Gastrocnemius medialis (tissue), 4 donors: ENCODE results near the gene ALDH8A1. TPM values are rescaled to one million over a fixed set of nuclear protein-coding genes. Genes with fewer than 3 reads are reported as not detected.

Experiments used
- ATAC-seq, 2 donors: fragments of 150-250 bp; one replicate each; pipeline ENCODE4 v1.9.1; 2016
- DNase-seq, 2 donors: peaks; one replicate each; pipeline ENCODE4 v3.0.0-alpha.2; 2019
- H3K27ac ChIP-seq, 4 donors: fragments of 200-600 bp; sonication (generic); 1 replicate in 1 of 4; 2 replicates in 3 of 4; pipeline ENCODE4 v1.5.1; 2016 to 2018; ENCODE audit warnings: mild to moderate bottlenecking in 2 of 4, moderate library complexity in 1 of 4
- H3K27me3 ChIP-seq, 3 donors: fragments of 200-600 bp; sonication (generic) in 2 of 3; 1 replicate in 1 of 3; 2 replicates in 2 of 3; pipeline versions ENCODE4 v1.5.1 to v1.6.0; 2016 to 2019; ENCODE audit warnings: mild to moderate bottlenecking in 1 of 3, moderate library complexity in 1 of 3
- H3K36me3 ChIP-seq, 2 donors: fragments of 200-600 bp; sonication (generic) in 1 of 2; one replicate each; pipeline ENCODE4 v1.5.1; 2017 to 2018
- H3K4me1 ChIP-seq, 2 donors: fragments of 200-600 bp; sonication (generic) in 1 of 2; one replicate each; pipeline ENCODE4 v1.5.1; 2016 to 2017; ENCODE audit warnings: mild to moderate bottlenecking in 2 of 2
- H3K4me3 ChIP-seq, 4 donors: fragments of 200-600 bp; sonication (generic) in 3 of 4; 1 replicate in 1 of 4; 2 replicates in 3 of 4; pipeline ENCODE4 v1.5.1; 2016 to 2019; ENCODE audit warnings: mild to moderate bottlenecking in 2 of 4
- H3K9me3 ChIP-seq, 3 donors: fragments of 200-600 bp; sonication (generic) in 2 of 3; 1 replicate in 1 of 3; 2 replicates in 2 of 3; pipeline ENCODE4 v1.5.1; 2016 to 2019
- POLR2A ChIP-seq, 2 donors: fragments of 450-650 bp; IDR thresholded peaks; one replicate each; pipeline ENCODE4 v1.6.1; 2017; ENCODE audit warnings: antibody characterized with exemption in 2 of 2, mild to moderate bottlenecking in 2 of 2, moderate library complexity in 2 of 2
- in situ Hi-C, 4 donors: fragments of 200-750 bp; cut with MboI; loops; one replicate each; pipeline versions ENCODE4 v1.15.0 to v1.8.0; 2017; ENCODE audit warnings: low sequenced_read_pairs in 4 of 4
- intact Hi-C: fragments of 100-400 bp; cut with DNase I; formaldehyde crosslinking; loops from one replicate; pipeline ENCODE4 v1.15.1; 2023; ENCODE audit warnings: low total_unique reads
- total RNA-seq, 4 donors: library from RNA; depleted of rRNA; stranded (reverse); fragments of >200 nt; gene quantifications; one replicate each; pipeline versions ENCODE4 v1.1.0 to v1.2.3, GENCODE V29; 2016
- TF ChIP-seq, protein P1 (sequence below), 5 experiments: fragments of 450-650 bp in 3 of 5; fragments of 200-600 bp in 2 of 5; sonication (generic) in 2 of 5; IDR thresholded peaks in 4 of 5; conservative IDR thresholded peaks in 1 of 5; 1 replicate in 4 of 5; 2 replicates in 1 of 5; pipeline ENCODE4 v1.5.1; 2016 to 2019; ENCODE audit warnings: antibody characterized with exemption in 5 of 5, mild to moderate bottlenecking in 3 of 5, moderate library complexity in 3 of 5

ALDH8A1 gene
- total RNA-seq, 4 donors from 2014 or later, result 0.55 to 2.1 (median 0.58) TPM; not detected in 1

GRCh38 chr6:134994431-134994830 lies 44.5 kb upstream of the ALDH8A1 start:
- intact Hi-C loops (no loop called here), in situ Hi-C loops (no loop called here)
- no peaks in the 10 kb centered on the region for H3K27me3 ChIP-seq
- DNase-seq (no peak), ATAC-seq (no peak)
- H3K27ac ChIP-seq, result no peak overlapping the region
- peaks cover 0 to 52% of the 10 kb centered on the region in 2 donors for H3K36me3 ChIP-seq
- H3K4me1 ChIP-seq, result no peaks in the 10 kb centered on the region
- no peak overlapping the region for H3K4me3 ChIP-seq
- no peaks in the 10 kb centered on the region for H3K9me3 ChIP-seq
- no peak for TF ChIP-seq POLR2A (IDR thresholded peaks at IDR 0.05)
- TF ChIP-seq, protein P1, sequence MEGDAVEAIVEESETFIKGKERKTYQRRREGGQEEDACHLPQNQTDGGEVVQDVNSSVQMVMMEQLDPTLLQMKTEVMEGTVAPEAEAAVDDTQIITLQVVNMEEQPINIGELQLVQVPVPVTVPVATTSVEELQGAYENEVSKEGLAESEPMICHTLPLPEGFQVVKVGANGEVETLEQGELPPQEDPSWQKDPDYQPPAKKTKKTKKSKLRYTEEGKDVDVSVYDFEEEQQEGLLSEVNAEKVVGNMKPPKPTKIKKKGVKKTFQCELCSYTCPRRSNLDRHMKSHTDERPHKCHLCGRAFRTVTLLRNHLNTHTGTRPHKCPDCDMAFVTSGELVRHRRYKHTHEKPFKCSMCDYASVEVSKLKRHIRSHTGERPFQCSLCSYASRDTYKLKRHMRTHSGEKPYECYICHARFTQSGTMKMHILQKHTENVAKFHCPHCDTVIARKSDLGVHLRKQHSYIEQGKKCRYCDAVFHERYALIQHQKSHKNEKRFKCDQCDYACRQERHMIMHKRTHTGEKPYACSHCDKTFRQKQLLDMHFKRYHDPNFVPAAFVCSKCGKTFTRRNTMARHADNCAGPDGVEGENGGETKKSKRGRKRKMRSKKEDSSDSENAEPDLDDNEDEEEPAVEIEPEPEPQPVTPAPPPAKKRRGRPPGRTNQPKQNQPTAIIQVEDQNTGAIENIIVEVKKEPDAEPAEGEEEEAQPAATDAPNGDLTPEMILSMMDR (IDR thresholded peaks at IDR 0.05 in 4 of 5, conservative IDR thresholded peaks at IDR 0.05 in 1 of 5), result no peak

GRCh38 chr6:134992155-134992554 lies 42.3 kb upstream of the ALDH8A1 start:
- intact Hi-C loops, result no loop called here
- H3K4me3 ChIP-seq, result no peak overlapping the region
- ATAC-seq (no peak), DNase-seq (no peak)
- no peaks in the 10 kb centered on the region for H3K9me3 ChIP-seq
- H3K27ac ChIP-seq, result no peak overlapping the region
- no peaks in the 10 kb centered on the region for H3K4me1 ChIP-seq
- peaks cover 0 to 56% of the 10 kb centered on the region in 2 donors for H3K36me3 ChIP-seq
- H3K27me3 ChIP-seq, result no peaks in the 10 kb centered on the region
- TF ChIP-seq, protein P1 (IDR thresholded peaks at IDR 0.05 in 4 of 5, conservative IDR thresholded peaks at IDR 0.05 in 1 of 5), result no peak
- TF ChIP-seq POLR2A (IDR thresholded peaks at IDR 0.05), result no peak
- in situ Hi-C loops, result no loop called here

DNA sequence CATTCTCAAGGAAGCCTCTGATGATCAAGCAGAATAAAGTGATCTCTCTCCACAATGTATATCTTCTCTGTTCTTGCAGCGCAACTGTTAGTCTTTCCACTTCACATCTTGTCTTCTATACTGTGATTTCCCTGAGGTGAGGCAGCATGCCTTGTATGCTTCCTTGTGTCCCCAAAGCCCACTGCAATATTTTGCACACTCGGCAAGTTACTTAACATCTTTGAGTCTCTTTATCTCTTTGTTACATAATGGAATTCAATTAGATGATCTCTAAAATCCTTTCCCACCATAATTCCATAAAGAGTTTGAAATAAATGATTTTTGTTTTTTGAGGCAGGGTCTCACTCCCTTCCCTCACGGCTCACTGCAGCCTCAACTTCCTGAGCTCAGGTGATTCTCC lies 40.4 kb upstream of the ALDH8A1 start:
- in situ Hi-C loops, result no loop called here

DNA sequence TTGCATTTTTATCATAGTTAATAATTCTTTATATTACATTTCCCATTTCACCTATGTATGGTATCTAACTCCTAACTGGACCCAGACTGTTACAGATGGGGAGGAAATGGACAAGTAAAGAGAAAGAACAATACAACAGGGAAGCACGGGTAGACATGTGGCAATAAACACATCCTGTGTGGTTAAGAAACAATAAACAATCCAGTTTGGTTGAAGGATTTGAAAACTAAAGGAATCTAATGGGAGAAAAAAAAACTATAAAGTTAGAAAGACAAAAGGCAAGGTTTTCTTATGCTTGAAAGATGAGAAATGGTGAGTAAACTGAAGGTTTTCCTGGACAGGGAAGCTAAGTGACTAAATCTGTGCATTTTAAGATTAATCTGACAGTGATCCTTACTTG lies 34.9 kb upstream of the ALDH8A1 start:
- no peak for TF ChIP-seq POLR2A (IDR thresholded peaks at IDR 0.05)
- TF ChIP-seq, protein P1 (IDR thresholded peaks at IDR 0.05 in 4 of 5, conservative IDR thresholded peaks at IDR 0.05 in 1 of 5), result no peak
- Histone ChIP-seq H3K36me3 (peaks cover 0 to 58% of the 10 kb centered on the region in 2 donors), H3K27me3 (no peaks in the 10 kb centered on the region), H3K4me3 (no peak overlapping the region), H3K4me1 (no peaks in the 10 kb centered on the region), H3K9me3 (no peaks in the 10 kb centered on the region), H3K27ac (no peak overlapping the region)
- intact Hi-C loops, result no loop called here
- in situ Hi-C loops, result no loop called here
- ATAC-seq (no peak), DNase-seq (no peak)

More for the DNA sequence above, 40.4 kb upstream of the ALDH8A1 start:
- H3K9me3 ChIP-seq, result no peaks in the 10 kb centered on the region
- ATAC-seq, result no peak
- H3K36me3 ChIP-seq, result peaks cover 0 to 68% of the 10 kb centered on the region in 2 donors
- H3K4me1 ChIP-seq, result no peaks in the 10 kb centered on the region
- TF ChIP-seq POLR2A (IDR thresholded peaks at IDR 0.05), result no peak
- TF ChIP-seq, protein P1 (IDR thresholded peaks at IDR 0.05 in 4 of 5, conservative IDR thresholded peaks at IDR 0.05 in 1 of 5), result no peak
- no peaks in the 10 kb centered on the region for H3K27me3 ChIP-seq
- intact Hi-C loops, result no loop called here
- no peak for DNase-seq
- H3K27ac ChIP-seq, result no peak overlapping the region
- H3K4me3 ChIP-seq, result no peak overlapping the region

DNA sequence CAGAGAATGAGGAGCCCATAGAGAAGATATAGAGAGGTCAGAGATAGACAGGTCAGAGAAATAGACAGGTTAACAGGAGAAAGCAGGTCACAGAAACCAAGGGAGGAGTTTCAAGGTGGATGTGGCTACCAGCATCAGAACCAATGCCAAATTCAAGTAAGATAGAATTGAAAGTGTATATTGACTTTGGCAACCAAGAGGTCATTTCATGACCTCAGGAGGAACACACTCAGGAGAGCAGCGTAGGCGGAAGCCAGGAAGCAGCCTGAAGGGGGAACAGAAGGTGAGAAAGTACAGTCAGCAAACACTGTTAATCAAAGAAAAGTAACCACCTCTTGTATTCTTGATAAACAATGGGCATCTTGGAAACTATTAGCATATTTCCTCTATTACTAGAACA lies 33.9 kb upstream of the ALDH8A1 start:
- Histone ChIP-seq H3K27ac (no peak overlapping the region), H3K27me3 (no peaks in the 10 kb centered on the region), H3K4me1 (no peaks in the 10 kb centered on the region), H3K9me3 (no peaks in the 10 kb centered on the region), H3K36me3 (peaks cover 0 to 64% of the 10 kb centered on the region in 2 donors), H3K4me3 (no peak overlapping the region)
- ATAC-seq, result no peak
- in situ Hi-C loops, result no loop called here
- no peak for DNase-seq
- no peak for TF ChIP-seq POLR2A (IDR thresholded peaks at IDR 0.05)
- TF ChIP-seq, protein P1 (IDR thresholded peaks at IDR 0.05 in 4 of 5, conservative IDR thresholded peaks at IDR 0.05 in 1 of 5), result no peak
- intact Hi-C loops, result no loop called here
